ENCODE results near the gene SV2A. TPM values are rescaled to one million over a fixed set of nuclear protein-coding genes. Genes with fewer than 3 reads are reported as not detected.
"Not testable (repeated sequence)": the region's sequence is repeated elsewhere in the genome, so short reads cannot be mapped to it uniquely, and the experiment has no call there.

Gene SV2A
- total RNA-seq, 4 donors from 2014 or later: 0.27 to 1.1 (median 0.55) TPM

DNA sequence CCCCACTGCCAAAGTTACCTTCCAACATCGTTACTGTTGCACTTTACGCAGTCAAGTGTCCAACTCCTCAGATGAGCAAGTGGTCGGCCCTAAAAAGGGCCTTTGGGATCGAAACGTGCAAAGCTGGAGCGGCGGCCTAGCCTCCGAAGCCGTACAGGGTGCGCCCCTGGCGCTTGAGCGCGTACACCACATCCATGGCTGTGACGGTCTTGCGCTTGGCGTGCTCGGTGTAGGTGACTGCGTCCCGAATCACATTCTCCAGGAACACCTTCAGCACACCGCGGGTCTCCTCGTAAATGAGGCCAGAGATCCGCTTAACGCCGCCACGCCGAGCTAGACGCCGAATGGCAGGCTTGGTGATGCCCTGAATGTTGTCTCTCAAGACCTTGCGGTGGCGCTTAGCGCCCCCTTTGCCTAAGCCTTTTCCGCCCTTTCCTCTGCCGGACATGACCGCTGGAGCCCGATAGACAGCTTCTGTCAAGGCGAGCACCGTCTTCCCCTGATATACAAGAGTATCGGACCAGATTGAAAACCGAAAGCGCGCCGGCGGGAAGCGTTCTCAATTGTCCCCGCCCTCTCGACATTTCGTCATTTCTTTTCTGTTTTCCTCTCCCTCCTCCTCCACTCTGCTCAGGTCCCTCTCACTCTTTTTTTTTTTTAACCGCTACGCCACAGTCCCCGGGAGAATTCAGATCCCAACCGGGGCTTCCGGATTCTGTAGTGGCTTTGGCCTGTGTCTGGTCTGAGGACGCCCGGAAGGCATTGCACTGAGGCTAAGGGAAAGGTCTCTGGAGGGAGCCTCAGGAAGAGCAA lies 56.8 kb downstream of the SV2A start:
- H3K4me3 ChIP-seq (ENCODE audit: low read depth, poor library complexity, severe bottlenecking); intact Hi-C loops (cut with DNase I; ENCODE audit: low total_unique reads); DNase-seq (ENCODE audit: low spot score in 2 of 2): not testable (repeated sequence)
- WGBS, 2 donors: no CpG with 5 or more reads among the region's 55 CpGs

- H3K4me3 ChIP-seq (ENCODE audit: low read depth, poor library complexity, severe bottlenecking); DNase-seq (ENCODE audit: low spot score in 2 of 2); intact Hi-C loops (cut with DNase I; ENCODE audit: low total_unique reads): not testable (repeated sequence)
- no CpG with 5 or more reads among the region's 15 CpGs for WGBS, 2 donors
Measured at GRCh38 chr1:149860271-149860670, 57.4 kb downstream of the SV2A start.

Other genes starting within 250 kb of the SV2A start
- gene FCGR1A, start 135.2 kb downstream of the SV2A start, total RNA-seq: 1 to 10 TPM in 2 of 4 donors, under 1 TPM in 1, not detected in 1; 0.59 to 2.1 (median 1.6) TPM
- 10 to 100 TPM; 30.6 to 63.0 (median 46.0) TPM for gene BOLA1, start 18.3 kb downstream of the SV2A start, total RNA-seq
- 10 to 100 TPM; 14.9 to 21.6 (median 18.3) TPM for gene SF3B4, start 10.0 kb upstream of the SV2A start, total RNA-seq
- 10 to 100 TPM; 15.6 to 21.4 (median 19.0) TPM for gene MTMR11, start 19.0 kb upstream of the SV2A start, total RNA-seq
- 10 to 100 TPM; 16.9 to 21.4 (median 18.4) TPM for gene OTUD7B, start 92.9 kb upstream of the SV2A start, total RNA-seq
- gene VPS45, start 149.9 kb upstream of the SV2A start, total RNA-seq: 10 to 100 TPM; 27.7 to 30.9 (median 29.3) TPM
- gene PLEKHO1, start 232.1 kb upstream of the SV2A start, total RNA-seq: 10 to 100 TPM in 3 of 4 donors, 1 to 10 TPM in 1; 8.7 to 15.4 (median 11.4) TPM